AG10803 (cell line): ENCODE measurements around the gene CERS6.
A peak's percentile ranks its signal among the peaks of the same experiment; 100 is the strongest.

ENCODE experiments used
- DNase-seq: peaks from one replicate; pipeline ENCODE4 v3.0.0; 2010; ENCODE audit warnings: low read depth
- H3K4me3 ChIP-seq: 2 replicates; pipeline ENCODE4 v1.5.1; 2011; ENCODE audit warnings: mild to moderate bottlenecking, low read length, control low read depth
- CTCF ChIP-seq: conservative IDR thresholded peaks from 2 replicates; pipeline ENCODE4 v1.5.1; 2011; ENCODE audit warnings: mild to moderate bottlenecking, low read length, control low read depth, inconsistent platforms

The CERS6 gene

GRCh38 chr2:168538133-168538532 is 82.1 kb downstream of the CERS6 start:
- no peak overlapping the region for H3K4me3 ChIP-seq
- no peak for TF ChIP-seq CTCF
- DNase-seq = no peak

- DNase-seq = no peak
- TF ChIP-seq CTCF = no peak
- H3K4me3 ChIP-seq = no peak overlapping the region
Measured at GRCh38 chr2:168538534-168538933, 82.5 kb downstream of the CERS6 start.

DNA sequence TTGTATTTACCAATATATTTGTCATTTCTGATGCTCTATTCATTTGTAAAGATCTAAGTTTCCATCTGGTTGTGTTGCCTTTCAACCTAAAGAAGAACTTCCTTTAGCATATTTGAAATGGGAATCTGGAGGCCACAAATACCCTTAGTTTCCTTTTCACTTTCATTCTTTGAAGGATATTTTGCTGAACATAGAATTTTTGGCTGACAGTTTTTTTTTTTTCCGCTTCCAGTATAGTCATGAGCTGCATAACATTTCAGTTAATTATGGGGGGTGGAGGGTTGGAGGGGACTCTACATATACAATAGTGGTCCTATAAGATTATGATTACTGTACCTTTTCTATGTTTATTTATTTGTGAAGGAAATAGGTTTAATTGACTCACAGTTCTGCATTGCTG is 83.9 kb downstream of the CERS6 start:
- no peak for TF ChIP-seq CTCF
- H3K4me3 ChIP-seq = no peak overlapping the region

GRCh38 chr2:168541858-168542257 is 85.8 kb downstream of the CERS6 start:
- DNase-seq = no peak
- H3K4me3 ChIP-seq = no peak overlapping the region
- TF ChIP-seq CTCF = no peak

More for the DNA sequence above, 83.9 kb downstream of the CERS6 start:
- DNase-seq = no peak

- H3K4me3 ChIP-seq = no peak overlapping the region
- no peak for TF ChIP-seq CTCF
- no peak for DNase-seq
Measured at GRCh38 chr2:168543037-168543436, 87.0 kb downstream of the CERS6 start.

DNA sequence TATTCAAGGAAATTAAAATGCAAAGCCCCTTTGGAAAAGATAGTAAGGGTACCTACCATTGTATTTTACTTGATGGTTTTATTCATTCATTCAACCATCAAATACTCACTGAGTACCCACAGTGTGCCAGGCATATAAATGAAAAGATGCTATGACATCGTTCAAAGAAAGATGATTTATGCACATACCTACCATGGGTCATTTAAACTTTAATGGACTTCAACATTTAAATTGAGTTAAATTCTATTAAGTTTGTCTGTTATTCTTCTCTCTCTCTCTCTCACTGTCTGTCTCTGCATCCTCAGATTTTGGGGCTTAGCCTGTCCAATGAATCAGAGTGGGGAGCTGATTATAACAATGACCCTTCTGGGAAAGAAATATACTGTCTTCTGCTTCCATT is 87.9 kb downstream of the CERS6 start:
- no peak for TF ChIP-seq CTCF
- no peak for DNase-seq
- H3K4me3 ChIP-seq = no peak overlapping the region

- H3K4me3 ChIP-seq = no peak overlapping the region
- DNase-seq = peak; percentile 84
- TF ChIP-seq CTCF = no peak
Measured at GRCh38 chr2:168545439-168546082, 89.5 kb downstream of the CERS6 start.
